GM21423 (cell line): Measurements from ENCODE around the gene RPS6KL1.
A peak's percentile ranks its signal among the peaks of the same experiment; 100 is the strongest.

Experiments used
- ATAC-seq: cut with Tn5 transposase; IDR thresholded peaks from one replicate; pipeline ENCODE4 v1.9.1; 2021; ENCODE audit warnings: mild to moderate bottlenecking, moderate library complexity; ENCODE audit not compliant: unreplicated experiment

The RPS6KL1 gene

DNA sequence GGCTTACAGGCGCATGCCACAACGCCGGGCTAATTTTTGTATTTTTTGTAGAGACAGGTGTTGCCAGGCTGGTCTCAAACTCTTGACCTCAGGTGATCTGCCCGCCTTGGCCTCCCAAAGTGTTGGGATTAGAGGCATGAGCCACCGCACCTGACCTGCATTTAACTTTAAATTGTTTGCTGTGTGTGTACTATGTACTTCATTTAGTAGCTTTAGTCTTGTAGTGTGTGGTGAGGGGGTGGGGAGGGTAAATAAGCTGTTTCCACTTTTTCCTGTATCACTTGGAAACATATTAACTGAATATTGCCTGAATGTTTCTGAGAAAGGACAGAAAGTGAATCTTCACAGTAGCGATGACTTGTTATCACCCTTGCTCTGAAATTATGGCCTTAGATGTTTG lies 32.8 kb downstream of the RPS6KL1 start:
- ATAC-seq = no peak

DNA sequence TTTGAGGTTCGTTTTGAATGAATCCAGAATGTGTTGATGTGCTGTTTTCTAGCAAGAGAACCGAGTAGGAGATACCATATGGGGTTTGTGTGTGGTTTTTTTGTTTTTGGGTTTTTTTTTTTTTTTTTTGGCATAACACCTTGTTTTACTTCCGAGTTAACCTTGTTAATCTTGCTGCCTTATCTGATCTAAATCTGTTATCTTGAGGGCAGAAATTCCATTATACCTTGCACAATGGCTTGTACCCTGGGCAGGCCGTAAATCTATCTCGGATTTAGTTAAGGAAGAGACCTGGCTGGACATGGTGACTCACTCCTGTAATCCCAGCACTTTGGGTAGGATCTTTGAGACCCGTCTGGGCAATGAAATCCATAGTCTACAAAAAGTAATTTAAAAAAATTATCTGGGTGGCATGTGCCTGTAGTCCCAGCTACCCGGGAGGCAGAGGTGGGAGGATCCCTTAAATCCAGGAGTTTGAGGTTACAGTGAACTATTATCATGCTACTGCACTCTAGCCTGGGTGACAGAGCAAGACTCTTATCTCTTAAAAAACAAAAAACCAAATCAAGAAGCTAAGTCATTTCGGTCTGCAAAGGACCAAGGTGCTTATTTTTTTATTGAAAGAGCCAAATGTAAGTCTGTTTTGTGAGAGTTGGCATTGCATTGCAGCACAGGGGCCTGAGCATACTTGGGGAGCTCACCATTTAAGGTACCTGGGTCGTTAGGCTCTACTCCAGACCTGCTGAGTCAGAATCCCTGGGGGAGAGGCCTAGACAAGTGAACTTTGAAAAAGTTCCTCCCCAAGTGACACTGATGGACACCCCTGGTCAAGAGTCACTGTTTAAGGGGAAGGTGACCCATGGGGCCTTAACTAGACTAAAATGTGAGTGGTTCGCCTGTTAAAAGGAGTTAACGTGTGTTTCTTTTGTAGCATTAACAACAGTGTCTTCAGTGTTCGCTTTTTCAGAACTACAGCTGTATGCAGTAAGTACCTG lies 34.6 kb downstream of the RPS6KL1 start:
- ATAC-seq = no peak

DNA sequence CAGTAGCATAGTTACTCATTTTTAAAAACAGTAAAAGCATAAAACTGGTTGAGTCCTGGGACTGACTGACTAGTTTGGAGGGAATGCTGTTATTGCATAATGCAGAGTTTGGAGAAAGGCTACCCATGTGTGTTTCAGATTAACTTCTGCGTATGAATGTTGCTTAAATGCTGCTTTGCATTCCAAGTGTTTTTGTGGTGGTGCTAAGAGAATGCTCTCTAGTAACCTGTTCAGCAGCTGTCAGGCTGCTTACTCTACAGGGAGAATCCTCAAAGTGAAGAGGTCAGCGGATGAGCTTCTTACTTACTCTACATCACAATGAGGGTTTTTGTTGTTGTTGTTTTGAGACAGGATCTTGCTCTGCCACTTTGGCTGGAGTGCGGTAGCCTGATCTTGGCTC lies 37.1 kb downstream of the RPS6KL1 start:
- ATAC-seq = no peak

DNA sequence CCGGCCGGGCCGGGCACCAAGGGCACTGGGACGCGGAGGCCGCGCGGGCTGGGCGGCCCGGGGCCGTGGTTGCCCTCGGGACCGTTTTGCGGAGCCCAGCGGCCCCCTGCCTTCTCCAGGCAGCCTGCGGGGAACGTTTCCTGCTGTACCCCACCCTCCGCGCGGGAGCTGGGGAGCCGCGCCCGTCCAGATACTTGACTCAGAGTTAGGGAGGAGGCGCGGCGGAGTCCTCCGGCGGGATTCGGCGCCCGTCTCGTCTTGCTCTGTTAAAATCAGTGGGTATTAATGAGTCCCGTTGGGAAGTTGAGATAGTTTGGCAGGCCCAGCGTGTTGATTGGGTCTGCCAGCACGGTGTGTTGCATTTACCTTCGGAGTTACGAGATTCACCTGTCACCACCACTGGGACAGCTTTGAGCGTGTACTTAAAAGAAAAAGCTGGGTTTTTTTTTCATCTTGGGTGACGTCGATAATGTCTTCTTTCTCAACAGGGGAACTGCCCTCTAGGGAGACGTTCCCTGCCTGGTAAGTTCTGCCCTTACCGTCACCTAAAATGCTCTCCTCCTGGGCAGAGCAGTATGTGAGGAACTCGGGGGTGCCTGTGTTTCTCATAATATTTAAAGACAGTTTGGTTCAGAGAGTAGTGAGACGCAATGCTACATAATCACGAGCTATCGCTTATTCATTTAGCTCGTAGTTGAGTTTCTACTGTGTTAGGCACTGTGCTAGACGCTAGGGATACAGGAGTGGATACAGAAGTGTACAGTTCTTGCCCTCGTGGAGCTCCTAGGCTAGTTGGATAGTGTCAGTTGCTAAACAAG lies 40.7 kb downstream of the RPS6KL1 start:
- peak; percentile 28 for ATAC-seq

DNA sequence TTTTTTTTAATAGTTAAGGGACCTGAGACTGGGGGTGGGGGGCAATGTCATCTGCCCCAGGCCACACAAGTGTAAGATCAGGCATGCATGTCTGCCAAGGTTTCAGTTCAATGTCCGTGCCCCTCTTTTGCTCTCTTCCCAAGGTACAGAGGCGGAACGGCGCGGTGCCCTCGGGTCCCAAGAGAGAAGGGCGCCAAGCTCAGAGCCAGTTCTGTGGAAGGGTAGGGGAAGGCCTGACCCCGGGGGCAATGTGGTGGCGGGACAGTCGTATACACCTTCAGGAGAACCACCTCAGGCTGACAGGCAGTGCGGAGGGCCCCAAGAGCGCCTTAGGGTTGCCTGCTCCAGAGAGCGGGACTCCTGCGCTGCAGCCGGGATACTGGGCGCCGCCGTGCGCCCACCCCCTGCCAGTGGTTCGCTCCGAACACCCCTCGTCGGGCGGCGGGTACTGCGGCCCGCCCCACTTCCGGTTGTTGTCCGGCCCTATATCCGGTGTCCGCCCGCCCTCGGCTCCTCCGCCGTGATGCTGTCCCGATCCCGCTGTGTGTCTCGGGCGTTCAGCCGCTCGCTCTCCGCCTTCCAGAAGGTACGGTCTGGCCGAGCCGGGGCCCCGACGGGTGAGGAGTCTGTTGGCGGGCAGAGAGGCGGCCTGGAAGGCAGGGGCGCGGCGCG lies 41.5 kb downstream of the RPS6KL1 start, which contains the start of gene DLST:
Gene DLST, plus strand, starts transcription at position 486 of the 672 bp plus-strand sequence. Its CDS starts 38 bp downstream, at position 524.
- ATAC-seq = peak; percentile 94

DNA sequence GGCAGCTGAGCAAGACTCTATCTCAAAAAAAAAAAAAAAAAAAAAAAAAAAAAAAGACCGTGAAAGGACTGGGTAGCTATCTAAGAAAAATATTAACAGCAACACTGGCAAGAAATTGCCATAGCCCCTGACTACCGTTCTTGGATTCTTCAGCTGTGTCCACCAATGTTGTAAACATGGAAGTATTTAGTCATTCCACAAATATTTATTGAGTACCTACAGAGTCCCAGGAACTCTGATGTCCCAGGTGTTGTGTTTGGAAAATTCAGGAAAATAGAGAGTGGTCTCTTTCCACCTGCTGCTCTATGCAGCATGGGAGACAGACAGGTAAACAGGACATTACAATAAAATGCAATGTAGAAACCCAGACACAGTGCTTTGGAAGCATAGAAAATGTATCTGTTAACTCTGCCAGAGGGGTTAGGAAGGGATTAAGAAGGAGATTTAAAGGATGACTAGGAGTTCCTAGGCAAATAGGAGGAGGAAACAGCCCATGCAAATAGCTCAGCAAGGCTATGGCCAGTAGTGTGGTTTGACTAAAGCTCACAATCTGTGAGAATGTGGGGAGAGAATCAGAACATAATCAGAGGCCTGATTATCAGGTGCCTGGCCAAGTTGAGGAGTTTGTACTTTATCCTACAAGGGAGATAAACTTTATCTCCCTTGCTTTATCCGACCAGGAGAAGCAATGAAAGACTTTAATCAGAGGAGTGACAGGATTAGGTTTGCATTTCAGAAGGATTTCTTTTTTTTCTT lies 43.5 kb downstream of the RPS6KL1 start:
- no peak for ATAC-seq

DNA sequence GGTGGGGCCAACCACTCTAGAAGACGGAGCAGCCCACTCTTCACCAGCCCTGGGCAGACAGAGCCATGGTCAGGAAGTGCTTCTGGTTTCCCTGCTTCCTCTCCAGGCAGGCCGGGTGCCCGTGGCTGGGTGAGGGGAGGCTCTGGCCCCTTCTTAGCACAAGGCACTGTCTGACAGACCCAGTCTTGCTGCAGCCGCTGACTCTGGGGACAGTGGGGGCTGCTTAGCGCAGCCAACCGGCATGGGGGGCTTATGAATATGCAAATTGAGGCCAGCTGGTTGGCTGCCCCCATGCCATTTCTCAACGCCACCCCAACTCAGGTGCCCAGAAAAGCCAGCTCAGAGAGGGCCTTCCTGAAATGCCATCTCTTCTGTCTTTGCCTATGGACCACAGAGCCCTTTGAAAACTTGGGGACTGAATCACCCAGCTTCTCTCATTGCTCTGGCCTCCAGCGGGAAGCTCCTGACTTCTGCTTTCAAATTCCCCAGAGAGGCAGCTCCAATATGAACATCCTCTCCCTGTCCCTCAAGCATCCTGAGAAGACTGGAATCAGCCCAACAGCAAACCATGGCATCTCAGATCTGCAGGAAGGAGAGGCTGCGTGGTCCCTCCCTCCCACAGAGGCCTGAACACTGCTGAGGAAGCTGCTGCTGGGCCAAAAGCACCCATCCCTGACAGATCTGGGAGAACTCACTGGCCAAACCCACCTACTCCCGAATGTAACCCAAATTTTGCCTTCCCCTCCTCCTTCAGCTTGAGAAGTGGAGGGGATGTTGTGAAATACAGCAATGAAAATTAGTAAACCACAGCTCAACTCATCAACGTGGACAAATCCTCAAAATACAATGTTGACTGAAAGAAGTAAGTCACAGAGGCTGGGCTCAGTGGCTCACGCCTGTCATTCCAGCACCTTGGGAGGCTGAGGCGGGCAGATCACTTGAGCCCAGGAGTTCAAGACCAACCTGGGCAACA lies 46.8 kb downstream of the RPS6KL1 start, which contains the start of gene PROX2:
Gene PROX2, minus strand, starts transcription at position 205 of the 973 bp plus-strand sequence. CDS start 12,311 bp downstream, outside the sequence.
- ATAC-seq = no peak

DNA sequence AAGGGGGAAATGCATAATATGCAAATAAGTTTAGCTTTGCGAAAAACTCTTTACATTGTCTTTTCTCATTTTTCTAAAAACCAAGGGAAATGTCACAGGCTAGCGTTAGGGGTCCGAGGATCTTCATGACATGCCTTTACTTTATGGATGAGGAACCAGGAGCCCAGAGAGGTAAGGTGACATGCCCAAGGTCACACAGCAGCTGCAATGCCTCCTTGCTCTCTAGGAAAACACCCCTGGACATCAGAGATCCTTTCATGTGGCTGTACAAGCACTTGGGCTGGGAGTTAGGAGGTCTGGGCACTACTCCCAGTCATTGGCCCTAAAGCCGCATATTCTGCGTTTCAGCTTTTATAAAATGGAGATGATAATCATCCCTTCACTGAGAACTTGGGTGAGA lies 47.9 kb downstream of the RPS6KL1 start:
- ATAC-seq = no peak

DNA sequence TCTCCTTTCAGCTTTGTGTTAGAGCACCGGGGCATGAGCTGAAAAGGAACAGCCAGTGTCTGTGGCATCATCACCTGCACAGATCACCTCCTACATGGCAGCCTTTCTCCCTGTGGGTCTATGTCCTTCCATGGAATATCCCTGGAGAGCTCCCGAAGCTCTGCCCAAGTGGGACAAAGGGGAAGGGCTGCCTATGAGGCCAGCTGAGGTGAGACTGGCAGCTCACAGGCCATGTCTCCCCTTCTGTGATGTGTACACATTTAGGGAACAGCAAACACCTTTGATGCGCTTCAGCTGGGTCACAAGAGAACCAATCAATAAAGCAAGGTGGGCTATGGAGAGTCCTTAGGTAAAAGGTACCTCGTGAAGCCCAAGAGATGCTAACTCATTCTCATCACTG lies 51.2 kb downstream of the RPS6KL1 start:
- no peak for ATAC-seq

DNA sequence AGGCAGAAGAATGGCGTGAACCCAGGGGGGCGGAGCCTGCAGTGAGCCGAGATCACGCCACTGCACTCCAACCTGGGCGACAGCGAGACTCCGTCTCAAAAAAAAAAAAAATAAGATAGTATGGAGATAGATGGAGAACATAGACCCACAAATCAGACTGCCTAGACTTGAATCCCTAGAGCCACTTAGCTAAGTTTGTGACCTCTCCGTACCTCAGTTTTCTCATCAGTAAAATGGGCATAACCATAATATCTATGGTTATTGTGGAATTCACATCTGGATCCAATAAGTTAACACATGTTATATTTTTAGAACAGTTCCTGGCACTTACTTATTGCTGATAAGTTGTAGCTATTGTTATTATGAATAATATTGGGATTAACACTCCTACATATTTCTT lies 54.3 kb downstream of the RPS6KL1 start:
- no peak for ATAC-seq

DNA sequence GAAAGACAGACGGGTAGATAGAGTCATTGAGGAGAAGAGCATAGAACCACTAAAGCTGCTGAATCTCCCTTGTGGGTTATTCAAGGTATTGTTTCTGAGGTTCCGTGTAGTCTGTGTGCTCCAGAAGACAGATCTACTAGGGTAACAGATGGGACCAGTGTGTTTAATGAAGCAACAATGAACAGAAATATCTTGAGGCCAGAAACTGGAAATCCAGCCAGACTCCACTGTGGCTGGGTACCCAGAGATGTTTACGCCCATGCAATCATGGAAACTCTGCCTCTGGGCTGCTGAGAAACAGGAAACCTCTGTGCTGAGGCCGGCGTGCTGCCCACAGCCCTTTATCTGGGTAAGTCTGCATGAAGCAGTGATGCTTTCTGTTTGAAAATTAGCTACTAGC lies 55.4 kb downstream of the RPS6KL1 start:
- no peak for ATAC-seq

DNA sequence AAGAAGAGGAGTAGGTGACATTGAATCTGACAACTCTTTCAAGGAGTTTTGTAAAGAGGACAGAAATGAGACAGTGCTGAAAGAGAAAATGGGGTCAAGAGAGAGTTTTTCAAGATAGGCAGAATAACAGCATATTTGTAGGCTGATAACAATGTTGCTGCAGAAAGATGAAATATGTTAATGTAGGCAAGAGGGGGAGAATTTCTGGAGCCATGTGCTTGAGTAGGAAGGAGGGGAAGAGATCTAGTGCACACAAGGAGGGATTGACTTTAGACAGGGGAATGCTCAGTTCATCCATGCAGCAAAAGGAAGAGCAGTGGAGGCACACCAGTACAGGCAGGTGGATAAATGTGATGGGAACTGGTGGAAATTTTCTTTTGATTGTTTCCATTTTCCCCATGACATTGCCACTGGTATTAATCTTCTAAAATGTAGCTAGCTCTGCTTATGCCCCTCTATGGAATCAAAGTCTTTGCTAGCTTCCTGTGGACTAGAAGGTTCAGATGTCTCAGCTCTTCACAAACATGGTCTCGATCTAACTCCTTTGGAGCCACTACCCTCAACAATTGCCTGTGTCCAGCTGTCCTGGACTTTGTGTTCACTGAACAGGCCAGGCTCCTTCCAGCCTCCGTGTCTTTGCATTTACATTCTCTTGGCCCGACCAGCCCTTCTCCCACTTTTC lies 56.2 kb downstream of the RPS6KL1 start:
- ATAC-seq = no peak

DNA sequence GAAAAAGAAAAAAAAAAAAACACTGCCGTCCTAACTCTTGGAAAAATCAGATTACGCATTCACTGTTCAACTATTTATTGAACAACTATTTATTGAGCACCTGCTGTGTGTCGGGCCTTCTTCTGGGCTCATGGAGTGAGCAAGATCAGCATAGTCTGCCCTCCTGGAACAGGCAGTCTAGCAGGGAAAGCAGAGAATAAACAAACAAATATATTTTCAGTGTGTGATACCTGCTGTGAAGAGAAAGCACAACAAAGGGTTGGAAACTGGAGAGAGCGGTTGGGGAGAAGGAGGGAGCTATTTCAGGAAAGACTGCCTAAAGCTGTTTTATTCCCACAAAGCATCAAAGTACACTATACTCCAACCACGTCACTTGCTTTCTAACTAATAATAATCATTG lies 57.9 kb downstream of the RPS6KL1 start:
- ATAC-seq = no peak

DNA sequence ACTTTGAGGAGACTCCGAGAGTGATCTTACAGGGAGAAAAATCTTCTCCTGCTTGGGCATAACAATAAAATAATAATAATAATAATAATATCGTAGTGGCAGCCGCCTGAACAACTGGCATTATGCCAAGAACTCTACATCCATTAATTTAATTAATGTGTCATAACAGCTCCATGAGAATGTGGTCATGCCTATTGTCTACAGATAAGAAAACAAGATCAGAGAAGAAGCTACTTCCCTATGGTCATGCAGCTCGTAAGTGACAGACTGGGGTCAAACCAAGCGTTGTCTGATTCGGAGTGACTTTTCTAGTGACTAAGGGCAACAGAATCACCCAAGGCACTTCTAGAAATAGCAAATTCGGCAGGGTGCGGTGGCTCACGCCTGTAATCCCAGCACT lies 58.9 kb downstream of the RPS6KL1 start:
- no peak for ATAC-seq

DNA sequence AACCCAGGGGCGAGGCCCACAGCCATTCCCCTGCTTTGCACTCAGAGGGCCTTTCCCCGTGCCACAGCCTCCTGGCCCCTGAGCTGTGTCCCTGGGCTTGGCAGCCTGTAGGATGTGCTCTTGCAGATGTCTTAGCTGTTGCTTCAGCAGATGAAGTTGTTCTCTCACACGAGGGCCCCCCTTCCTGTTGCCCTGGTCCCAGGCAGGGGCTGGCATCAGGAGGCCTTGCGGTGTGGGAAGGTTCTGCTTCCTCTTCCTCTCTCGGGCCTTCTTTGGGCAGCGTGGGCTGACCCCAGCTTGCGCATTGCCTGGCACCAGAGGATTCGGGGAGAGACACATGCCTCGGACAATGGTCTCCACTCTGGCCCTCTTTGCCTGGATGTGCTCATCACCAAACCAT lies 59.8 kb downstream of the RPS6KL1 start:
- no peak for ATAC-seq

DNA sequence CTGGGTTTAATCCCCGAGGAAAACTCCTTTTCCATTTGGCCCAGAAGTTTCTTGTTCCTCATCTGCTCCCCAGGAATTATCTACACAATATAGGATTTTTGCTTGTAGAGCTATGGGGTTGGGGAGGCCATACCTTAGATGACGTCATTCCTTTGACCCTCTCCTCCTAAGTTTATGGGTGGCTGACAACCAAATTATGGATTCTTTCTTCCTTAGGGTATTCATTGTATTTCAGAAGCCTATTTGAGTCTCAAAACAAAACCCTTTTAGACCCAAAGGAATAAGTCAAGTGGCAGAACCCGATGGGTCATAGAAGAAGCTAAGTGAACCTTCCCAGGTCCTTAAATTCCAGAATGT lies 61.3 kb downstream of the RPS6KL1 start:
- ATAC-seq = no peak

DNA sequence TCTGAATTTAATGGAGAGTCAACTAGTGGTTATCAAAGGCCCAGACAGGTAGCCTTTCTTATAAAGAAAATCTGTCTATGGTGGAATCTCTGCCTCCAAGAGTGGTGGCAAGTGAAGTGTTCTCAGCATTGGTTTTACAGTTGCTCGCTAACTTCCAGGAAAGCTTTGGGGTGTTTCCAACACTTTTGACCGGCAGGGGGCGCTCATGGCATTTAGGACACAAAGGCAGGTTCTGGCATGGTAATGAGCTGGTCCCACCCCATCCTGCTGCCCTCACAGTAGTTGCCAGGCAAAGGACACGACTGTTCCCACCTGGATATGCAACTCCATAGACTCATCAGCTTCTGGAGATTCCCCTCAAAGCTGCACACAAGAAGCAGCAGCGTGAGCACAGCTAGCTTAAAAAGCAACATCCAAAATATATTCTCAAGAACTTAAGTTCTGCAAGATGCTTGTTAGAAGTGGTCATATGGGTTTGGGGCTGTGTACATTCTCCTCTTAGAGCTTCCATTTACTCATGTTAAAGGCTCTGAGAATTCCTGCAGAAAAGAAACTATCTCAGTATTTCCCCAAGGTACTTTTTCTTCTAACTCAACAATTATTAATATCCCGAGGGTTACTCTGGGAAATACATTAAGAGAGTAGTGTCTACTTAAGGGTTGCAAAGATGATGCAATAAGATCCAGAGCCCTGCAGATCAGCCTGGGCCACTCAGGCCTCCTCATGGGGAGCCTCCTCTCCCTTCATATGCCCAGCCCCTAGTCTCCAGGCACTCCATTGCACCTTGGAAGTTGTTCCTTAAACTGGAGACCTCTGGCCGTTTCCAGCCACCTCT lies 61.9 kb downstream of the RPS6KL1 start:
- no peak for ATAC-seq
